ENCODE data around the gene MPHOSPH9. TPM values are rescaled to one million over a fixed set of nuclear protein-coding genes. Genes with fewer than 3 reads are reported as not detected.

Gene MPHOSPH9
- polyA plus RNA-seq, 1 donor (not counting 4 experiments of a cell fraction or from before 2014, with no cell fraction given): 10.7 TPM

DNA sequence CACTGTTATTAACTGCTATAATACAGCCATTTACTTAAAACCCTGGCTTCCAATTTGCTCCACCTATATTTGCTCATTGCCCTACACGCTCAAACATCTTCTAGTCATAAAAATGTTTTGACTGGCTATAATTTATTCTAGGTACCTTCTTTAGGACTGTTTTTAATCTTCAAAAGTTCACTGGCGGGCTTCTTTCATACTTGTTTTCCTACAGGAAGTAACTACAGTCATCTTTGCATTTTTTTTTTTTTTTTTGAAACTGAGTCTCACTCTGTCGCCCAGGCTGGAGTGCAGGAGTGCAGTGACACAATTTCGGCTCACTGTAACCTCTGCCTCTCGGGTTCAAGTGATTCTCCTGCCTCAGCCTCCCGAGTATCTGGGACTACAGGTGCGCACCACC, 32.5 kb downstream of the MPHOSPH9 start:
- no peak overlapping the region for H3K4me3 ChIP-seq (ENCODE audit: control insufficient read depth in 2 of 3, extremely low read depth in 1 of 3, insufficient read depth in 2 of 3, low read depth in 1 of 3, low read length in 3 of 3)
- no peak for DNase-seq (ENCODE audit: low read depth, low spot score)
- no peak overlapping the region for H3K9ac ChIP-seq (ENCODE audit: control insufficient read depth, extremely low read depth, insufficient read depth, low read length)
- H2AFZ ChIP-seq (ENCODE audit: control insufficient read depth, low read length): no peak overlapping the region
- no peaks in the 10 kb centered on the region for H3K9me3 ChIP-seq (ENCODE audit: control insufficient read depth, low read depth, low read length)
- dilution Hi-C loops (cut with MboI; ENCODE audit: extremely low pct_ligation_motif_present, low sequenced_read_pairs): no loop called here
- H3K79me2 ChIP-seq (ENCODE audit: control insufficient read depth, insufficient read depth, low read length): no peaks in the 10 kb centered on the region
- H3K27ac ChIP-seq (ENCODE audit: control insufficient read depth, insufficient read depth, low read length): no peak overlapping the region
- TF ChIP-seq EZH2 (IDR thresholded peaks at IDR 0.05; ENCODE audit: low read length) (no peak), CTCF (optimal IDR thresholded peaks at IDR 0.05 in 1 of 3, IDR thresholded peaks at IDR 0.05 in 1 of 3, conservative IDR thresholded peaks at IDR 0.05 in 1 of 3; ENCODE audit: extremely low read depth in 1 of 3, insufficient read depth in 2 of 3, low read length in 3 of 3) (no peak)
- H3K4me1 ChIP-seq (ENCODE audit: control insufficient read depth, extremely low read depth, insufficient read depth, low read length): no peaks in the 10 kb centered on the region
- no peaks in the 10 kb centered on the region for H3K9me1 ChIP-seq (ENCODE audit: control insufficient read depth, extremely low read depth, insufficient read depth, low read length)
- no peak overlapping the region for H3K4me2 ChIP-seq (ENCODE audit: control insufficient read depth, extremely low read depth, insufficient read depth, low read depth, low read length)
- H3K27me3 ChIP-seq (ENCODE audit: control insufficient read depth, extremely low read depth, insufficient read depth, low read length): no peaks in the 10 kb centered on the region
- FAIRE-seq: no peak
- H3K36me3 ChIP-seq (ENCODE audit: control insufficient read depth in 2 of 2, extremely low read depth in 1 of 2, insufficient read depth in 2 of 2, low read length in 2 of 2): peaks cover 2 to 6% of the 10 kb centered on the region in 2 experiments
- no peaks in the 10 kb centered on the region for H4K20me1 ChIP-seq (ENCODE audit: control insufficient read depth, extremely low read depth, insufficient read depth, low read length)

GRCh38 chr12:123199936-123200335, 33.0 kb downstream of the MPHOSPH9 start:
- DNase-seq (ENCODE audit: low read depth, low spot score) (no peak), FAIRE-seq (no peak)
- Histone ChIP-seq H3K4me1 (ENCODE audit: control insufficient read depth, extremely low read depth, insufficient read depth, low read length) (no peaks in the 10 kb centered on the region), H3K79me2 (ENCODE audit: control insufficient read depth, insufficient read depth, low read length) (no peaks in the 10 kb centered on the region), H3K9me1 (ENCODE audit: control insufficient read depth, extremely low read depth, insufficient read depth, low read length) (no peaks in the 10 kb centered on the region), H3K9me3 (ENCODE audit: control insufficient read depth, low read depth, low read length) (no peaks in the 10 kb centered on the region), H3K27ac (ENCODE audit: control insufficient read depth, insufficient read depth, low read length) (no peak overlapping the region), H3K4me3 (ENCODE audit: control insufficient read depth in 2 of 3, extremely low read depth in 1 of 3, insufficient read depth in 2 of 3, low read depth in 1 of 3, low read length in 3 of 3) (no peak overlapping the region), H3K4me2 (ENCODE audit: control insufficient read depth, extremely low read depth, insufficient read depth, low read depth, low read length) (no peak overlapping the region), H3K9ac (ENCODE audit: control insufficient read depth, extremely low read depth, insufficient read depth, low read length) (no peak overlapping the region), H4K20me1 (ENCODE audit: control insufficient read depth, extremely low read depth, insufficient read depth, low read length) (no peaks in the 10 kb centered on the region), H3K27me3 (ENCODE audit: control insufficient read depth, extremely low read depth, insufficient read depth, low read length) (no peaks in the 10 kb centered on the region), H2AFZ (ENCODE audit: control insufficient read depth, low read length) (no peak overlapping the region), H3K36me3 (ENCODE audit: control insufficient read depth in 2 of 2, extremely low read depth in 1 of 2, insufficient read depth in 2 of 2, low read length in 2 of 2) (peaks cover 2 to 6% of the 10 kb centered on the region in 2 experiments)
- dilution Hi-C loops (cut with MboI; ENCODE audit: extremely low pct_ligation_motif_present, low sequenced_read_pairs): no loop called here
- TF ChIP-seq EZH2 (IDR thresholded peaks at IDR 0.05; ENCODE audit: low read length): no peak
- TF ChIP-seq CTCF (optimal IDR thresholded peaks at IDR 0.05 in 1 of 3, IDR thresholded peaks at IDR 0.05 in 1 of 3, conservative IDR thresholded peaks at IDR 0.05 in 1 of 3; ENCODE audit: extremely low read depth in 1 of 3, insufficient read depth in 2 of 3, low read length in 3 of 3): no peak
